ENCODE data around the gene ETV7.
"Not testable (repeated sequence)": the region's sequence is repeated elsewhere in the genome, so short reads cannot be mapped to it uniquely, and the experiment has no call there.

Gene ETV7

DNA sequence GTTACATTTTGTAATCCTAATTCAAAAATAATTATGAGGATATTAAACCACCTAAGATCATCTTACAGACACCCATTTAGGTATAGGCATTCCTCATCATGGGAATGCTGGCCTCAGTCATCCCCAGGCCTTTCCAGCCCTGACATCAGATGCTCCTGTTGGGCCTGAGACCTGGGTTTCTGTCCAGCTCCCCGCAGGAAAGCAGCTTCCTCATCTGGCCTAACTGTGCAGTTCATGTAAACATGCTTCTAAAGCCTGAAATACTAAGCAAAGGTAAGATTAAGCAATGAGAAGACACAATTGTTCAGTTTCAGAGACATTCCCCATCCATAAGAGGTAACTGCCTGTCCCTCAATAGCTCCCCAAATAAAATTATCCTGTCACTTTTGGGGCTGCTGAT, 19.0 kb downstream of the ETV7 start:
- H3K36me3 ChIP-seq (ENCODE audit: control insufficient read depth, insufficient read depth, low read length), result no peaks in the 10 kb centered on the region
- H4K8ac ChIP-seq (ENCODE audit: low read depth, low read length), result no peak overlapping the region
- no peak overlapping the region for H3K23ac ChIP-seq (ENCODE audit: low read length)
- no peak overlapping the region for H2BK120ac ChIP-seq (ENCODE audit: low read depth, low read length)
- H3K27me3 ChIP-seq (ENCODE audit: insufficient read depth, low read length, poor library complexity), result no peaks in the 10 kb centered on the region
- H3K4me1 ChIP-seq (ENCODE audit: control insufficient read depth, low read depth, low read length), result no peaks in the 10 kb centered on the region
- no CpG with 5 or more reads among the region's 1 CpG for WGBS (ENCODE audit: extremely low coverage, insufficient coverage, low lambda C conversion rate)
- no peak overlapping the region for H3K27ac ChIP-seq (ENCODE audit: low read depth, low read length)
- no peak overlapping the region for H4K5ac ChIP-seq (ENCODE audit: low read length)
- DNase-seq, result no peak
- no peak overlapping the region for H3K4me2 ChIP-seq (ENCODE audit: low read length)
- H2BK15ac ChIP-seq (replicated peaks; ENCODE audit: low read depth), result no peak overlapping the region
- H3K9ac ChIP-seq (ENCODE audit: low read length), result no peak overlapping the region
- H3K79me2 ChIP-seq (ENCODE audit: control insufficient read depth, insufficient read depth, low read length), result no peaks in the 10 kb centered on the region
- no peaks in the 10 kb centered on the region for H3K79me1 ChIP-seq (ENCODE audit: low read length)
- H3K18ac ChIP-seq (ENCODE audit: low read length), result no peak overlapping the region
- no peak overlapping the region for H2BK5ac ChIP-seq (ENCODE audit: low read length)
- no peak overlapping the region for H2AK5ac ChIP-seq (ENCODE audit: low read length)
- H3K56ac ChIP-seq (ENCODE audit: low read length), result peak overlapping the region; percentile 5
- no peak overlapping the region for H3K4me3 ChIP-seq (ENCODE audit: low read length)
- no peak overlapping the region for H3K4ac ChIP-seq (ENCODE audit: low read depth, low read length)

DNA sequence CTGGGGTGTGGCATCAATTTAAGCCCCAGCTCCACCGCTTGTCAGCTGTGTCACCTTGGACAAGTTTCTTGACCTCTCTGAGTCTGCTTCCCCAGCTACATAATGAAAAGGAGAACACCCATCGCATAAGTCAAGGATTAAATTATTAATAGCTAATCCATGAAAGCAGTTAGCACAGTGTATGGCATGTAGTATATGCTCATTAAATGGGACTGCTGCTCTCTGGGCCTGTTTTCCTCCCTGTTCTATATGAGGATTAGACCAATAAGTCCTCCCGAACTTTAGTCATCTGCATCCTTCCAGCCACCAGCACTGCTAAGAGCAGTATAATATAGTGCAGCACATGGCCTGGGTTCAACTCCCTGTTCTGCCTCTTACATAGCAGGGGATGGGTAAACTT, 19.7 kb downstream of the ETV7 start:
- H3K27me3 ChIP-seq (ENCODE audit: insufficient read depth, low read length, poor library complexity), result no peaks in the 10 kb centered on the region
- no peak overlapping the region for H3K4ac ChIP-seq (ENCODE audit: low read depth, low read length)
- no peak overlapping the region for H3K23ac ChIP-seq (ENCODE audit: low read length)
- no peak overlapping the region for H4K8ac ChIP-seq (ENCODE audit: low read depth, low read length)
- H3K27ac ChIP-seq (ENCODE audit: low read depth, low read length), result no peak overlapping the region
- H3K4me2 ChIP-seq (ENCODE audit: low read length), result no peak overlapping the region
- no peak overlapping the region for H3K56ac ChIP-seq (ENCODE audit: low read length)
- no peaks in the 10 kb centered on the region for H3K79me1 ChIP-seq (ENCODE audit: low read length)
- no peak overlapping the region for H4K5ac ChIP-seq (ENCODE audit: low read length)
- H2BK15ac ChIP-seq (replicated peaks; ENCODE audit: low read depth), result no peak overlapping the region
- H3K4me3 ChIP-seq (ENCODE audit: low read length), result no peak overlapping the region
- DNase-seq, result no peak
- H2AK5ac ChIP-seq (ENCODE audit: low read length), result no peak overlapping the region
- no peak overlapping the region for H3K9ac ChIP-seq (ENCODE audit: low read length)
- no CpG with 5 or more reads among the region's 3 CpGs for WGBS (ENCODE audit: extremely low coverage, insufficient coverage, low lambda C conversion rate)
- no peak overlapping the region for H2BK120ac ChIP-seq (ENCODE audit: low read depth, low read length)
- H3K79me2 ChIP-seq (ENCODE audit: control insufficient read depth, insufficient read depth, low read length), result no peaks in the 10 kb centered on the region
- H3K18ac ChIP-seq (ENCODE audit: low read length), result no peak overlapping the region
- no peaks in the 10 kb centered on the region for H3K36me3 ChIP-seq (ENCODE audit: control insufficient read depth, insufficient read depth, low read length)
- H2BK5ac ChIP-seq (ENCODE audit: low read length), result no peak overlapping the region
- H3K4me1 ChIP-seq (ENCODE audit: control insufficient read depth, low read depth, low read length), result no peaks in the 10 kb centered on the region

DNA sequence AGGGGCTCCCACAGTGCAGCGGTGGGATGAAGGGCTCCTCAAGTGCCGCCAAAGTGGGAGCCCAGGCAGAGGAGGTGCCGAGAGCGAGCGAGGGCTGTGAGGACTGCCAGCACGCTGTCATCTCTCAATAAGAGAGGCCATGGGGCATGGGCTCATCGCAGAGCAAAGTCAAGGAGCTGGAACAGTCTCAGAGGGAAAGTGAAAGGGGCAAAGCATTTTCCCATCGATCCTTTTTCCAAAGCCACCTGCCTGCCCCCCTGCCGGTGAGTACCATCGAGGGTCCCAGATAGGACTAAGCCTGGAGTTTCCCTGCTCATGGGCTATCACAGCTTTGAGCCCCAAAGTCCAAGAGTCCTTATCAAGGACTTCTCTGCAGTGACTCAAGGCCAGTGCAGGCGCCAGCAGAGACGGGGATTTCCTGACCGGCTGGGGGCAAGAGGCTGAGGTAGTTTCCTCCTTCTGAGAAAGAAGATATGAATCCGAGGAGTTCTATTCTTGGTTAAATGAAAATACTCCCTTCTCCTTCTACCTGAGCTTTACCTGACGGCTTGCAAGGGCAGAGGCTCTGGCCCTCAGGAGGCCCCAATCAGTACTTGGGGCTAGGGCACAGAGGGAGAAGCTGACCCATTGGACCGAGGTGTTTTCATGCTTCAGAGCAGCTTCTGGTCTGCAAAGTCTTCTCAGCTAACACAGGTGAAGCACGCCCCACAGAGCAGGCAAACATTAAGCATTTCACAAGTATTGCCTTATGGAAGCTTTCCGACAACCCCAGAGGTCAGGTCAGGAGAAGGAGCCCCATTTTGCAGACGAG, 22.6 kb downstream of the ETV7 start:
- Histone ChIP-seq H3K27me3 (ENCODE audit: insufficient read depth, low read length, poor library complexity) (no peaks in the 10 kb centered on the region), H3K56ac (ENCODE audit: low read length) (no peak overlapping the region), H3K36me3 (ENCODE audit: control insufficient read depth, insufficient read depth, low read length) (no peaks in the 10 kb centered on the region), H3K23ac (ENCODE audit: low read length) (no peak overlapping the region), H2BK15ac (replicated peaks; ENCODE audit: low read depth) (no peak overlapping the region), H3K4me1 (ENCODE audit: control insufficient read depth, low read depth, low read length) (no peaks in the 10 kb centered on the region), H3K4me3 (ENCODE audit: low read length) (no peak overlapping the region), H4K8ac (ENCODE audit: low read depth, low read length) (no peak overlapping the region), H3K4me2 (ENCODE audit: low read length) (no peak overlapping the region), H3K79me1 (ENCODE audit: low read length) (no peaks in the 10 kb centered on the region), H2BK5ac (ENCODE audit: low read length) (no peak overlapping the region), H2AK5ac (ENCODE audit: low read length) (no peak overlapping the region), H2BK120ac (ENCODE audit: low read depth, low read length) (no peak overlapping the region), H3K9ac (ENCODE audit: low read length) (no peak overlapping the region), H4K5ac (ENCODE audit: low read length) (no peak overlapping the region), H3K18ac (ENCODE audit: low read length) (no peak overlapping the region), H3K27ac (ENCODE audit: low read depth, low read length) (no peak overlapping the region), H3K4ac (ENCODE audit: low read depth, low read length) (no peak overlapping the region), H3K79me2 (ENCODE audit: control insufficient read depth, insufficient read depth, low read length) (no peaks in the 10 kb centered on the region)
- WGBS (ENCODE audit: extremely low coverage, insufficient coverage, low lambda C conversion rate), result no CpG with 5 or more reads among the region's 19 CpGs
- no peak for DNase-seq

DNA sequence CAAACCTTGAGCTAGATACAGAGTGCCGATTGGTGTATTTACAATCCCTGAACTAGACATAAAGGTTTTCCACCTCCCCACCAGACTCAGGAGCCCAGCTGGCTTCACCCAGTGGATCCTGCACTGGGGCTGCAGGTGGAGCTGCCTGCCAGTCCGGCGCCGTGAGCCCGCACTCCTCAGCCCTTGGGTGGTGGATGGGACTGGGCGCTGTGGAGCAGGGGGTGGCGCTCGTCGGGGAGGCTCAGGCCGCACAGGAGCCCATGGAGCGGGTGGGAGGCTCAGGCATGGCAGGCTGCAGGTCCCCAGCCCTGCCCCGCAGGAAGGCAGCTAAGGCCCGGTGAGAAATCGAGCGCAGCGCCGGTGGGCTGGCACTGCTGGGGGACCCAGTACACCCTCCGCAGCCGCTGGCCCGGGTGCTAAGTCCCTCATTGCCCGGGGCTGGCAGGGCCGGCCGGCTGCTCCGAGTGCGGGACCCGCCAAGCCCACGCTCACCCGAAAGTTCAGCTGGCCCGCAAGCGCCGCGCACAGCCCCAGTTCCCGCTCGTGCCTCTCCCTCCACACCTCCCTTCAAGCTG, 23.3 kb downstream of the ETV7 start:
- no CpG with 5 or more reads among the region's 34 CpGs for WGBS (ENCODE audit: extremely low coverage, insufficient coverage, low lambda C conversion rate)
- H3K27me3 ChIP-seq (ENCODE audit: insufficient read depth, low read length, poor library complexity); H4K8ac ChIP-seq (ENCODE audit: low read depth, low read length); H3K4me1 ChIP-seq (ENCODE audit: control insufficient read depth, low read depth, low read length); H2BK5ac ChIP-seq (ENCODE audit: low read length); H3K36me3 ChIP-seq (ENCODE audit: control insufficient read depth, insufficient read depth, low read length); H3K4me2 ChIP-seq (ENCODE audit: low read length); H4K5ac ChIP-seq (ENCODE audit: low read length); H2BK15ac ChIP-seq (replicated peaks; ENCODE audit: low read depth); H2BK120ac ChIP-seq (ENCODE audit: low read depth, low read length); H3K79me1 ChIP-seq (ENCODE audit: low read length); H3K23ac ChIP-seq (ENCODE audit: low read length); H3K4ac ChIP-seq (ENCODE audit: low read depth, low read length); H3K4me3 ChIP-seq (ENCODE audit: low read length); H3K27ac ChIP-seq (ENCODE audit: low read depth, low read length); H3K18ac ChIP-seq (ENCODE audit: low read length); H2AK5ac ChIP-seq (ENCODE audit: low read length); H3K79me2 ChIP-seq (ENCODE audit: control insufficient read depth, insufficient read depth, low read length); H3K9ac ChIP-seq (ENCODE audit: low read length); H3K56ac ChIP-seq (ENCODE audit: low read length); DNase-seq: not testable (repeated sequence)

DNA sequence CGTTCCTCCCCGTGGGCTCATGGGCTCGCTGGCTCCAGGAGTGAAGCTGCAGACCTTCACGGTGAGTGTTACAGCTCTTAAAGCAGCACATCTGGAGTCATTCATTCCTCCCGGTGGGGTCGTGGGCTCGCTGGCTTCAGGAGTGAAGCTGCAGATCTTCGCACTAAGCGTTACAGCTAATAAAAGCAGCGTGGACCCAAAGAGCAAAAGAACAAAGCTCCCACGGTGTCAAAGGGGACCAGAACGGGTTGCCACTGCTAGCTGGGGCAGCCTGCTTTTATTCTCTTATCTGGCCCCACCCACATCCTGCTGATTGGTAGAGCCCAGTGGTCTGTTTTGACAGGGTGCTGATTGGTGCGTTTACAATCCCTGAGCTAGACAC, 24.1 kb downstream of the ETV7 start:
- H3K27me3 ChIP-seq (ENCODE audit: insufficient read depth, low read length, poor library complexity); H3K18ac ChIP-seq (ENCODE audit: low read length); H3K36me3 ChIP-seq (ENCODE audit: control insufficient read depth, insufficient read depth, low read length); DNase-seq; H3K79me1 ChIP-seq (ENCODE audit: low read length); H2AK5ac ChIP-seq (ENCODE audit: low read length); H3K4me2 ChIP-seq (ENCODE audit: low read length); H4K5ac ChIP-seq (ENCODE audit: low read length); H2BK15ac ChIP-seq (replicated peaks; ENCODE audit: low read depth); H3K4me1 ChIP-seq (ENCODE audit: control insufficient read depth, low read depth, low read length); H3K56ac ChIP-seq (ENCODE audit: low read length); H4K8ac ChIP-seq (ENCODE audit: low read depth, low read length); H3K27ac ChIP-seq (ENCODE audit: low read depth, low read length); H3K4ac ChIP-seq (ENCODE audit: low read depth, low read length); H3K4me3 ChIP-seq (ENCODE audit: low read length); H2BK120ac ChIP-seq (ENCODE audit: low read depth, low read length); H3K79me2 ChIP-seq (ENCODE audit: control insufficient read depth, insufficient read depth, low read length); H3K23ac ChIP-seq (ENCODE audit: low read length); H3K9ac ChIP-seq (ENCODE audit: low read length); H2BK5ac ChIP-seq (ENCODE audit: low read length): not testable (repeated sequence)
- no CpG with 5 or more reads among the region's 13 CpGs for WGBS (ENCODE audit: extremely low coverage, insufficient coverage, low lambda C conversion rate)

Measured in mesendoderm (in vitro differentiated cells).